ENCODE results near the gene ATP4B. TPM values are rescaled to one million over a fixed set of nuclear protein-coding genes. Genes with fewer than 3 reads are reported as not detected.
A peak's percentile ranks its signal among the peaks of the same experiment; 100 is the strongest.

Gene ATP4B
- total RNA-seq, 1 experiment from 2014 or later = not detected

DNA sequence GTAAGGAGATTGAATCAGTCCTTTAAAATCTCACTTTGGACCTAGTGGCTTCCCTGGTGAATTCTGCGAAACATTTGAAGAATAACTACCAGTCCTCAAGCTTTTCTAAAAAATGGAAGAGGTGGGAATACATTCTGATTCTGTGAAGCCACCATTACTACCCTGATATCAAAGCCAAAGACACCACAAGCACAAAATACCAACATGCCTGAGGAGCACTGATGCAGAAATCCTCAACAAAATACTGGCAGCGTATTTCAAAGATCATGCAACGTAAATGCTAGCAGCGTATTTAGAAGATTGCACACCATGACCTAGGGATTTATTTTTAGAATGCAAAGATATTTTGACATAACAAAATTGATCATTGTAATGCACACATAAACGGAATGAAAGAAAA, 14.4 kb downstream of the ATP4B start:
- Histone ChIP-seq H3K36me3 (peaks cover 61% of the 10 kb centered on the region), H3K9me3 (replicated peaks) (no peaks in the 10 kb centered on the region), H3K27me3 (replicated peaks) (no peaks in the 10 kb centered on the region), H3K4me1 (replicated peaks) (peaks cover 7% of the 10 kb centered on the region), H3K27ac (no peak overlapping the region), H3K4me3 (no peak overlapping the region)
- peak in 1 of 2 experiments; percentile 8 for DNase-seq (ENCODE audit: low read depth in 1 of 2, low spot score in 2 of 2)

GRCh38 chr13:113642563-113642962, 15.4 kb downstream of the ATP4B start:
- peaks cover 67% of the 10 kb centered on the region for H3K36me3 ChIP-seq
- H3K27ac ChIP-seq = no peak overlapping the region
- peaks cover 7% of the 10 kb centered on the region for H3K4me1 ChIP-seq (replicated peaks)
- H3K9me3 ChIP-seq (replicated peaks) = no peaks in the 10 kb centered on the region
- no peaks in the 10 kb centered on the region for H3K27me3 ChIP-seq (replicated peaks)
- no peak overlapping the region for H3K4me3 ChIP-seq
- DNase-seq (ENCODE audit: low read depth in 1 of 2, low spot score in 2 of 2) = peak in 1 of 2 experiments; percentile 33

DNA sequence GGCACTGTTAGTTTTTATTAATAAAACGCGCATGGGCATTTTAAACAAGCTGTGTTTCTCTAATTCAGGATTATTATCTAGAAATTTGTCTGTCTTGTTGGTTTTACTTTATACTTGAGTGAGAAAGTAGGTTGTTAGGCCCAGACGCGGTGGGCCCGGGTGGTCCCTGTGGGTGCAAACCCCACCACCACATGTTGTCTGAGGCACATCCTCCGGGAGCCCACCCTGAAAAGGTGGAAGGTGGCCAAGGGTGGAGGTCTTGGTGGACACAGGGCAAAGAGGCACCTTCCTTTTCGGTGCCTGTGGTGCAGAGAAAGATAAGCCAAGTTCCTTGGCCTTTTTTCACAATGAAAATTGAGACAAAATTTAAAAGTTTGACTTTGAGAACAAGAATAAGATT, 16.6 kb downstream of the ATP4B start:
- DNase-seq (ENCODE audit: low read depth in 1 of 2, low spot score in 2 of 2) = peak in 1 of 2 experiments; percentile 54
- Histone ChIP-seq H3K27ac (no peak overlapping the region), H3K4me1 (replicated peaks) (no peaks in the 10 kb centered on the region), H3K9me3 (replicated peaks) (no peaks in the 10 kb centered on the region), H3K36me3 (peaks cover 79% of the 10 kb centered on the region), H3K4me3 (no peak overlapping the region), H3K27me3 (replicated peaks) (no peaks in the 10 kb centered on the region)

DNA sequence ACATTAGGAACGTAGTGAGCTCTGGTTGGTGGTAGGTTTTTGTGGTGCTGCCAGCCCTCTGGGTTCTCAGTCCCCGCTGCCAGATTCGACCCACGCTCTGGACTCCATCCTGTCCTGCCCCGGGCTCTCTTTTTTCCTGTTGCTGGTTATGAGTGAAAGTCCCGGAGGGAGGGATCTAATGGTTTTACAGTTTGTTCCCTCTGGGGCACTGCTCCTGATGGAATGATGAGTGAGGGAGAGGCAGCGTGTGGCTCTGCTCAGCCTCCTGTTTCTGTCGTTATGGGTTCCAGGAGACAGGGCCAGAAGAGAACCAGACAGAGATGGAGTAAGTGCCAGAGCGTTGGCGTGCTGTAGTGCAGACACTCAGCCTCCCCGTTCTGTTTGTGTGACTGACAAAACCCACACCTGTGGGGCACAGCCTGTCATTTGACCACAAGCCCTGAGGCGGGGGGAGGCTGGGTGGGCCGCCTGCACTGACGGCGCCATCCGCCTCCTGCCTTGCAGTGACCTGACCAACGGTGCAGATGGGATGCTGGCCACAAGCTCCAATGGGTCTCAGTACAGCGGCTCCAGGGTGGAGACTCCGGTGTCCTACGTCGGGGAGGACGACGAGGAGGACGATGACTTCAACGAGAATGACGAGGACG, 18.3 kb downstream of the ATP4B start:
- Histone ChIP-seq H3K4me3 (no peak overlapping the region), H3K27ac (no peak overlapping the region), H3K27me3 (replicated peaks) (no peaks in the 10 kb centered on the region), H3K36me3 (peaks cover 93% of the 10 kb centered on the region), H3K4me1 (replicated peaks) (no peaks in the 10 kb centered on the region), H3K9me3 (replicated peaks) (no peaks in the 10 kb centered on the region)
- peak in 1 of 2 experiments; percentile 57 for DNase-seq (ENCODE audit: low read depth in 1 of 2, low spot score in 2 of 2)

- peak in 1 of 2 experiments; percentile 48 for DNase-seq (ENCODE audit: low read depth in 1 of 2, low spot score in 2 of 2)
- H3K9me3 ChIP-seq (replicated peaks) = no peaks in the 10 kb centered on the region
- H3K27me3 ChIP-seq (replicated peaks) = no peaks in the 10 kb centered on the region
- H3K4me3 ChIP-seq = no peak overlapping the region
- peaks cover 97% of the 10 kb centered on the region for H3K36me3 ChIP-seq
- no peaks in the 10 kb centered on the region for H3K4me1 ChIP-seq (replicated peaks)
- H3K27ac ChIP-seq = no peak overlapping the region
Observed at GRCh38 chr13:113638806-113639205, 19.2 kb downstream of the ATP4B start.

GRCh38 chr13:113638173-113638746, 19.7 kb downstream of the ATP4B start:
- Histone ChIP-seq H3K27me3 (replicated peaks) (no peaks in the 10 kb centered on the region), H3K4me1 (replicated peaks) (no peaks in the 10 kb centered on the region), H3K4me3 (no peak overlapping the region), H3K9me3 (replicated peaks) (no peaks in the 10 kb centered on the region), H3K36me3 (peaks cover 97% of the 10 kb centered on the region), H3K27ac (no peak overlapping the region)
- peak in 1 of 2 experiments; percentile 47 for DNase-seq (ENCODE audit: low read depth in 1 of 2, low spot score in 2 of 2)

DNA sequence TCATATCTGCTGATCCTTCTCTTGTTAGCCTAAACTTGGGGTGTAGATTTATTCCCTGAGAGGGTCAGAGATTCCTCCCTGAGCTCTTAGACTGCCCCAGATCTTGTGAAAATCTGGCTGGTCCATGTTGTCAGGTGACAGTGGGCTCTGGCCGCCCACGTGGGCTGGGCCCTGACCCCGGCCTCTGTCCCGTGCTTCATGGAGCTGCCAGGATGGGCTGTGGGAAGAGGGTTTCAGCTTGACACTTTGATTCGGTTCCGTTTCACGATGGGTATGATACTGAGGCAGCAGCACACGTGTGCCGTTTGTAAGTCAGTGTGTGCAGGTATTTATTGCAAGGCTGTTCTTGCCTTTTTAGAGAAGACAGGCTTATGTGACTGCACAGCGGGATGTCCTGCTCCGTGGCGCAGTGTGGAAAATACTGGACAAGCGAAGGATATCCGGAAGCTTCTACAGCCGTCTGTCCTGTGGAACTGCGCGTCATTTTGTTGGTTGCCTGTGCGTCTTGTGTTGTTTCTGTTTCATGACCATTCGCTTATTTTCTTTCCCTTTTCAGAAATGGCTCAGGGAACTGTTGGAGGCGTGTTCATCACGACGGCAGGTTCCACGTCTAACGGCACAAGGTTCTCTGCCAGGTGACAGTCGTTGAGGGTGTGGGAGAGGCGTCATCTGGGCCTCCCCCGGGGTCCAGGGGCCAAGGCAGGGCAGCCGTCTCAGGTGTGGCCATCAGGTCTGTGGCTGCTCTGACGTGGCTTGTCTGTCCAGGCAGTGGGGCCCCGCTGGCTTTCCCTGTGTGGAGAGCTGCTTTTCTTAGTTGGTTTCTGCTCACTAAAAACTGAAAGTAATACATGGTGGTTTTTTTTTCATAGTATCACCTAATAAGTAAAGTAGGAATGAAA, 20.5 kb downstream of the ATP4B start:
- no peaks in the 10 kb centered on the region for H3K4me1 ChIP-seq (replicated peaks)
- no peak overlapping the region for H3K4me3 ChIP-seq
- no peaks in the 10 kb centered on the region for H3K9me3 ChIP-seq (replicated peaks)
- peaks cover 99% of the 10 kb centered on the region for H3K36me3 ChIP-seq
- H3K27ac ChIP-seq = no peak overlapping the region
- DNase-seq (ENCODE audit: low read depth in 1 of 2, low spot score in 2 of 2) = peak in 1 of 2 experiments; percentile 58
- no peaks in the 10 kb centered on the region for H3K27me3 ChIP-seq (replicated peaks)

- no peak overlapping the region for H3K4me3 ChIP-seq
- peak in 1 of 2 experiments; percentile 59 for DNase-seq (ENCODE audit: low read depth in 1 of 2, low spot score in 2 of 2)
- H3K36me3 ChIP-seq = peaks cover 99% of the 10 kb centered on the region
Observed at GRCh38 chr13:113636266-113636963, 21.6 kb downstream of the ATP4B start.

DNA sequence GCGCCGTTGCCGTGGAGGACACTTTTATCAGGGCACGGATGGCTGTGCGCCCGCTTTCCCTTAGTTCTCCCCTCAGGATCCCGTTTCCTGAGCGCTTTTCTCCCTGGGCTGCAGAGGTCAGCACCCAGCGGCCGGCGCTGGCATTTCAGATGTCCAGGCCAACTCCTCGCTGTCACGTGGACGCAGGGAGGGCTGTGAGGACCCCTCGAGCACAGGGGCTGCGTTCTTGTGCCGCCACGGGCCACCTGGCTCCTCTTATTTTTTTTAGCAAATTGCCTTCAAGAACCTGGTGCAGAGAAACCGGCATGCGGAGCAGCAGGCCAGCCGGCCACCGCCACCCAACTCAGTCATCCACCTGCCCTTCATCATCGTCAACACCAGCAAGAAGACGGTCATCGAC, 22.3 kb downstream of the ATP4B start:
- Histone ChIP-seq H3K4me1 (replicated peaks) (no peaks in the 10 kb centered on the region), H3K27ac (no peak overlapping the region), H3K27me3 (replicated peaks) (no peaks in the 10 kb centered on the region), H3K4me3 (no peak overlapping the region), H3K9me3 (replicated peaks) (no peaks in the 10 kb centered on the region), H3K36me3 (peaks cover 100% of the 10 kb centered on the region)
- no peak for DNase-seq (ENCODE audit: low read depth in 1 of 2, low spot score in 2 of 2)

More at GRCh38 chr13:113636266-113636963, 21.6 kb downstream of the ATP4B start:
- Histone ChIP-seq H3K4me1 (replicated peaks) (no peaks in the 10 kb centered on the region), H3K27ac (no peak overlapping the region), H3K9me3 (replicated peaks) (no peaks in the 10 kb centered on the region), H3K27me3 (replicated peaks) (no peaks in the 10 kb centered on the region)

DNA sequence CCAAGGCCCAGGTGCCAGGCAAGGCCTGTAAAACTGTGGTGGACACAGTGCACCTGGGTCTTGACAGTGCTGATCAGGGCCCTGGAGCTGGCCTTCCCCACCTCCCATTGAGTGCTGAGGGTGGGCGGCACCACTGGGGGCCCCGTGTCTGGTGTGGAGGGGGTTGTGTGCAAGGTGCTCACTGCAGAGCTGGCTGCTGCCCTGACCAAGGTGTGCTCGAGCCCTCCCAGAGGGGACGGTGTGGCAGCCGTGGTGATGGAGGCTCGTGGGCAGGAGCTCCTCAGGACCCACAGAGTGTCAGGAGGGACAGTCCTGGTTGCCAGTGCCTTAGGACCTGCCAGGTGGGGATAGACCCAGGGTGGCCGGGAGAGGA, 23.0 kb downstream of the ATP4B start:
- no peak overlapping the region for H3K4me3 ChIP-seq
- DNase-seq (ENCODE audit: low read depth in 1 of 2, low spot score in 2 of 2) = no peak
- no peaks in the 10 kb centered on the region for H3K4me1 ChIP-seq (replicated peaks)
- peaks cover 98% of the 10 kb centered on the region for H3K36me3 ChIP-seq
- no peaks in the 10 kb centered on the region for H3K27me3 ChIP-seq (replicated peaks)
- no peaks in the 10 kb centered on the region for H3K9me3 ChIP-seq (replicated peaks)
- H3K27ac ChIP-seq = no peak overlapping the region

DNA sequence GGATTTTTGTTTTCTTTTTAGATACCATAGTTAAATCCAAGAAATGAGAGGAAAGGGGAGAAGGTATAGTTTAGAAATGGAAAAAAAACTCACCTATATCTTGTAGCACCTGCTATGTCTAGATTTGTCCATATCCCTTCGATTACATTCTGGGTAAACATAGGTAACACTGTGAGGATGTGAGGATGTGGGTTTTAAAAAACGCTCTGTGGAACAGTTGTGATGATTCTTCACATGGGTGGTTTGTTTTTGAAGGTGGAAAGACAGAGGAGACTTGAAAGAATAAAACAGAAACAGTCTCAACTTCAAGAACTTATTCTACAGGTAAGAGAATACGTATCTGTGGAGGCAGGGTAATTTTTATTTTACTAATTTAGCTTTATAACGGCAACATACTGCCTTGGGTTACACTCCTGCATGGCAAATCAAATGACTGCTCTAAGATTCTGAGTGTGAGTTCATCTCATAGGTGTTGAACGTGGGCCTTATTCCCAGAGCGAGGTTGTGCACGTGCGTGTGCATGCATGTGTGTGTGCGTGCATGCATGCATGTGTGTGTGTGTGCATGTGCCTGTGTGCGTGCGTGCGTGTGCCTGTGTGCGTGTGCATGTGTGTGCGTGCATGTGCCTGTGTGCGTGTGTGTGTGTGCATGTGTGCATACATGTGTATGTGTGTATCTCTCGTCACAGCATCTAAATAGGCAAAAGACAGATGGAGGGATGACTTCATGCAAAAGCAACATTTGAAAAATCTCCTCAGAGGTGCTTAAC, 23.5 kb downstream of the ATP4B start:
- peaks cover 98% of the 10 kb centered on the region for H3K36me3 ChIP-seq
- DNase-seq (ENCODE audit: low read depth in 1 of 2, low spot score in 2 of 2) = no peak
- no peaks in the 10 kb centered on the region for H3K9me3 ChIP-seq (replicated peaks)
- no peaks in the 10 kb centered on the region for H3K27me3 ChIP-seq (replicated peaks)
- H3K4me1 ChIP-seq (replicated peaks) = no peaks in the 10 kb centered on the region
- no peak overlapping the region for H3K27ac ChIP-seq
- H3K4me3 ChIP-seq = no peak overlapping the region

DNA sequence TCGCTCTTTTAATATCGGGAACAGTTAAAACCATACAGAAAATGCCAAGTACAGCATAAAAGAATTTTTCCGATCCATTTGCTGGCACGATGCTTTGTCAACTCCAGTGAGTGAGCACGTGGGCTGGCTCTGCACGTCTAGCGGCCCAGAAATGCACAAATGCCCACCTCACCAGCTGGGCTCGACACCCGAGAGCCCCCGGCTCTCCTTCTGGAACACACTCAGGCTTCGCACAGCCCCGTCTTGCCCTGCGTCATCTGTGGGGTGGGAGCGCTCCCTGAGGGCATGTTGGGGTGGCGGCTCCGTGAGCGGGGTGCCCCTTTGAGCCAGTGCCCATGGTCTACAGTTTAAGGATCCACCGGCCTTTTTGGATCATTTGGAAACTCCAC, 24.5 kb downstream of the ATP4B start:
- Histone ChIP-seq H3K9me3 (replicated peaks) (no peaks in the 10 kb centered on the region), H3K4me3 (no peak overlapping the region), H3K36me3 (peaks cover 98% of the 10 kb centered on the region), H3K27ac (no peak overlapping the region), H3K27me3 (replicated peaks) (no peaks in the 10 kb centered on the region), H3K4me1 (replicated peaks) (no peaks in the 10 kb centered on the region)
- DNase-seq (ENCODE audit: low read depth in 1 of 2, low spot score in 2 of 2) = no peak

All from SJSA1 (cell line).